ENCODE data around the gene NDUFS3.
A peak's percentile ranks its signal among the peaks of the same experiment; 100 is the strongest.

DNA sequence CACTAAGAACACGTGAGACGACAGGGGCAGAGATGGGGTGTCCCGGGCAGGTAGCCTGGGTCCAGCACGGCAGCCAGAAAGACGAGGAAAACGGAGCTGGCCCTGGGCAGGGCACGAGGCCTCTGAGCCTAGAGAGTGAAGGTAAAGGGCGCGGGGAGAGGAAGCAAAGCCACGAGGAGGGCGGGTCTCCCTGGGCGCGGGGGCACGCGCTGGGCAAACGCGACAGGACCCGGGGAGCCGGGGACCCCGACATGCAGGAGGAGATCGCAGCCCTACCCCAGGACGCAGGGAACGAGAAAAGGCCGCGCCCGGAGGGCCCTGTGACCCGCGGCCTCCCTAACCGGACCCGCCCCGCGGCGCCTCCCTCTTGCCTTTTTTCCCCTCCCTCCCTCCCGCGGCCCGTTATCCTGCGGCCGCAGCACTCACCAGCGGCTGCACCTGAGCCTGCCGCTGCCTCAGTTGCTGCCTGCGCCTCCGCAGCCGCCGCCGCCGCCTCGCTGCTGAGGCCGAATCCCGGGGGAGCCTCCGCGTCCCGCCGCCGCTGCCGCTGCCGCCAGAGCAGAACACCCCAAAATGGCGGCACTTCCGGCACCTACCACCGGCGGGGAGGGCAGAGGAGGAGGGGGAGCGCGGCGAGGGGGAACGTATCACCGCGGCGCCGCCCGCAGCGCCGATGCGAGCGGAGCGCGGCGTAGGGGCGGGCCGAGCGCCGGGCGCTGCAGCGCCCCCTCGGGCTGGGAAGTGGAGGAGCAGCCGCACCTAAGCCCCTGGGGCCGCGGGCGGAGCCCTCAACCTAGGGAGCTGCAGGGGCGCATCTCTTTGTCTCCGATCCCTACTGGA is 26.1 kb upstream of the NDUFS3 start, which contains the start of gene CELF1:
- TF ChIP-seq, protein P1, sequence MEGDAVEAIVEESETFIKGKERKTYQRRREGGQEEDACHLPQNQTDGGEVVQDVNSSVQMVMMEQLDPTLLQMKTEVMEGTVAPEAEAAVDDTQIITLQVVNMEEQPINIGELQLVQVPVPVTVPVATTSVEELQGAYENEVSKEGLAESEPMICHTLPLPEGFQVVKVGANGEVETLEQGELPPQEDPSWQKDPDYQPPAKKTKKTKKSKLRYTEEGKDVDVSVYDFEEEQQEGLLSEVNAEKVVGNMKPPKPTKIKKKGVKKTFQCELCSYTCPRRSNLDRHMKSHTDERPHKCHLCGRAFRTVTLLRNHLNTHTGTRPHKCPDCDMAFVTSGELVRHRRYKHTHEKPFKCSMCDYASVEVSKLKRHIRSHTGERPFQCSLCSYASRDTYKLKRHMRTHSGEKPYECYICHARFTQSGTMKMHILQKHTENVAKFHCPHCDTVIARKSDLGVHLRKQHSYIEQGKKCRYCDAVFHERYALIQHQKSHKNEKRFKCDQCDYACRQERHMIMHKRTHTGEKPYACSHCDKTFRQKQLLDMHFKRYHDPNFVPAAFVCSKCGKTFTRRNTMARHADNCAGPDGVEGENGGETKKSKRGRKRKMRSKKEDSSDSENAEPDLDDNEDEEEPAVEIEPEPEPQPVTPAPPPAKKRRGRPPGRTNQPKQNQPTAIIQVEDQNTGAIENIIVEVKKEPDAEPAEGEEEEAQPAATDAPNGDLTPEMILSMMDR (IDR thresholded peaks at IDR 0.05), result peak; percentile 26 to 95 (median 62)
- TF ChIP-seq POLR2A (IDR thresholded peaks at IDR 0.05), result peak in 1 of 2 donors; percentile 36
- TF ChIP-seq EP300 (IDR thresholded peaks at IDR 0.05), result no peak
- peak; percentile 71 to 90 (median 81) for TF ChIP-seq POLR2AphosphoS5 (IDR thresholded peaks at IDR 0.05)
